GM23338 (cell line): ENCODE data around the gene TSC2. TPM values are rescaled to one million over a fixed set of nuclear protein-coding genes. Genes with fewer than 3 reads are reported as not detected.
"Not testable (repeated sequence)": the region's sequence is repeated elsewhere in the genome, so short reads cannot be mapped to it uniquely, and the experiment has no call there.

Source experiments
- ATAC-seq: fragments of 200-7000 bp; cut with Tn5 transposase; 3 replicates; pipeline ENCODE4 v1.9.1; 2020
- DNase-seq: peaks from one replicate; pipeline ENCODE4 v3.0.0-alpha.2; 2015; ENCODE audit warnings: low spot score
- H2AFZ ChIP-seq: fragments of 200-600 bp; sonication (generic); 2 replicates; pipeline ENCODE4 v1.8.0; 2016; ENCODE audit warnings: antibody characterized with exemption, mild to moderate bottlenecking, moderate library complexity
- H3F3A ChIP-seq: fragments of 200-600 bp; sonication (generic); replicated peaks from 2 replicates; pipeline ENCODE4 v1.8.0; 2017; ENCODE audit warnings: antibody characterized with exemption, mixed run types, low read depth
- H3K27ac ChIP-seq: fragments of 200-600 bp; sonication (generic); 2 replicates; pipeline ENCODE4 v1.6.1; 2016; ENCODE audit warnings: low read depth
- H3K27me3 ChIP-seq: fragments of 200-600 bp; sonication (generic); 2 replicates; pipeline ENCODE4 v1.8.0; 2016; ENCODE audit warnings: mild to moderate bottlenecking, mixed run types, moderate library complexity; ENCODE audit not compliant: insufficient read depth
- H3K36me3 ChIP-seq: fragments of 200-600 bp; sonication (generic); 2 replicates; pipeline ENCODE4 v1.8.0; 2016; ENCODE audit warnings: mild to moderate bottlenecking; ENCODE audit not compliant: insufficient read depth
- H3K4me1 ChIP-seq: fragments of 200-600 bp; sonication (generic); 2 replicates; pipeline ENCODE4 v1.8.0; 2016; ENCODE audit warnings: mild to moderate bottlenecking, moderate library complexity; ENCODE audit not compliant: insufficient read depth
- H3K4me2 ChIP-seq: fragments of 200-600 bp; sonication (generic); 2 replicates; pipeline ENCODE4 v1.7.1; 2017; ENCODE audit warnings: mixed run types
- H3K4me3 ChIP-seq: fragments of 200-600 bp; sonication (generic); 2 replicates; pipeline ENCODE4 v1.6.1; 2016; ENCODE audit warnings: mixed run types
- H3K79me2 ChIP-seq: fragments of 200-600 bp; sonication (generic); replicated peaks from 2 replicates; pipeline ENCODE4 v1.8.0; 2017; ENCODE audit warnings: mild to moderate bottlenecking; ENCODE audit not compliant: insufficient read depth
- H3K9me2 ChIP-seq: fragments of 200-600 bp; sonication (generic); 2 replicates; pipeline ENCODE4 v1.8.0; 2017; ENCODE audit not compliant: insufficient read depth
- H4K20me1 ChIP-seq: fragments of 200-600 bp; sonication (generic); replicated peaks from 2 replicates; pipeline ENCODE4 v1.8.0; 2017; ENCODE audit warnings: mild to moderate bottlenecking; ENCODE audit not compliant: insufficient read depth
- H3K27ac Mint-ChIP-seq: 2 replicates; pipeline ENCODE4 v1.8.0; 2020; ENCODE audit warnings: inconsistent platforms, mild to moderate bottlenecking, moderate library complexity, mixed read lengths
- H3K27me3 Mint-ChIP-seq: 3 replicates; pipeline ENCODE4 v1.8.0; 2022; ENCODE audit warnings: low read depth, mild to moderate bottlenecking, moderate library complexity, mixed read lengths, inconsistent platforms; ENCODE audit not compliant: insufficient read depth, poor library complexity
- H3K36me3 Mint-ChIP-seq: 3 replicates; pipeline ENCODE4 v1.8.0; 2021; ENCODE audit warnings: low read depth, mild to moderate bottlenecking, inconsistent platforms, moderate library complexity, mixed read lengths
- H3K4me1 Mint-ChIP-seq: 3 replicates; pipeline ENCODE4 v1.8.0; 2020; ENCODE audit warnings: mild to moderate bottlenecking, inconsistent platforms, mixed read lengths
- H3K4me3 Mint-ChIP-seq: 3 replicates; pipeline ENCODE4 v1.8.0; 2021; ENCODE audit warnings: moderate library complexity, mild to moderate bottlenecking, inconsistent platforms, mixed read lengths
- H3K9me3 Mint-ChIP-seq: 3 replicates; pipeline ENCODE4 v1.8.0; 2020; ENCODE audit warnings: moderate library complexity, mild to moderate bottlenecking, inconsistent platforms, mixed read lengths
- polyA plus RNA-seq: library from polyadenylated mRNA; unstranded; fragments of >200 nt; fragmentation: Nextera tagmentation; extraction: Ambion mirVana; gene quantifications from 2 replicates; pipeline ENCODE4 v1.2.1, GENCODE V29; 2016
- total RNA-seq: library from RNA; depleted of rRNA; stranded (reverse); fragments of >200 nt; shearing (Covaris generic); gene quantifications from 2 replicates; pipeline ENCODE4 v1.2.3, GENCODE V29; 2014

The TSC2 gene
- total and polyA plus RNA-seq, 2 experiments from 2014 or later: 40.5 to 93.0 TPM

- DNase-seq (peak; percentile 73), ATAC-seq (peak; percentile 8)
- peak overlapping the region; percentile 82; the same call in 1 of the 2 replicates for H3K27ac Mint-ChIP-seq
- not testable (repeated sequence) for H3K4me1 ChIP-seq, H3K27me3 ChIP-seq, H3K9me2 ChIP-seq, H3K36me3 Mint-ChIP-seq, H3K4me2 ChIP-seq, H3K27ac ChIP-seq, H3K27me3 Mint-ChIP-seq, H4K20me1 ChIP-seq, H3K36me3 ChIP-seq, H2AFZ ChIP-seq, H3K4me3 ChIP-seq, H3F3A ChIP-seq, H3K9me3 Mint-ChIP-seq, H3K4me3 Mint-ChIP-seq
- peaks cover 24% of the 10 kb centered on the region for H3K4me1 Mint-ChIP-seq
- peaks cover 20% of the 10 kb centered on the region for H3K79me2 ChIP-seq
Observed at GRCh38 chr16:2127630-2128280, 80.0 kb downstream of the TSC2 start.

DNA sequence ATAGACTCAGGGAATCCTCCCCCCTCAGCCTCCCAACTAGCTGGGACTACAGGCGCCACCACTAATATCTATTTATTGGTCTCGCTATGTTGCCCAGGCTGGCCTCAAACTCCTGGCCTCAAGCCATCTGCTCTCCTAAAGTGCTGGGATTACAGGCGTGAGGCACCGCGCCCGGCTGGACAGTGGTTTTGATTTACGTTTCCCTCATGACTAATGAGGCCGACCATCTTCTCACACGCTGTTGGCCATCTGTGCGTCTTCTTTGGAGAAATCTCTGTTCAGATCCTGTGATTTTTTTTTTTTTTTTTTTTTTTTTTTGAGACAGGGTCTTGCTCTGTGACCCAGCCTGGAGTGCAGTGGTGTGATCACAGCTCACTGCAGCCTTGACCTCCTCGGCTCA is 81.5 kb downstream of the TSC2 start:
- not testable (repeated sequence) for H3K4me1 ChIP-seq, DNase-seq, H3K9me2 ChIP-seq, H4K20me1 ChIP-seq, H3K27me3 Mint-ChIP-seq, H3K9me3 Mint-ChIP-seq, H3K27ac ChIP-seq, H3K4me3 ChIP-seq, H3F3A ChIP-seq, ATAC-seq, H3K4me3 Mint-ChIP-seq, H3K36me3 Mint-ChIP-seq, H3K27me3 ChIP-seq, H2AFZ ChIP-seq, H3K27ac Mint-ChIP-seq, H3K4me2 ChIP-seq, H3K36me3 ChIP-seq
- peaks cover 20% of the 10 kb centered on the region for H3K79me2 ChIP-seq
- H3K4me1 Mint-ChIP-seq: peaks cover 24% of the 10 kb centered on the region

DNA sequence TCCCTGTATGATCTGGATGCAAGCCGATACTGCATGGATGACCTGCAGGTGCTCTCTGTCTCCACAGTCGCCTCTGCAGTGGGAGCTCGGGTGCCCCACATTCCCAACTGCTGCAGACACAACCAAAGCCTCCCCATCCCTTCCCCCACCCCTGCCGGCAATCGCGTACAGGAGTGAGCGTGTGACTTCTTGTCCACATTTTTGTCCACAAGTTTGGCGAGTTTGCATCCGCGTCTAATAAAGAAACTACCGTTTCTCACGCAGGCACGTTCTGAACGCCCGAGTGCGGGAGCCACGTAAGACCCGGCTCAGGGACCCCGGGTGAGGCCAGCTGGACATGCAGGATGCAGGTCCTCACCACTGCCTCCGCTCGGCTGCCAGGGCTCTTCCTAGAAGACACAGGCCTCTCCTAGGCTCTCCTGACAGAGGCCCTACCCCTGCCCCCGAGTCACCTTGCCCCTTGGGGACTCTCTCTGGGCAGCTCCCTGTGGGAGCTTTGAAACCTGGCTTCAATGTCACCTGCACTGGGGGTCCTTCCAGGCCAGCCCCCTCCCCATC is 82.2 kb downstream of the TSC2 start:
- H3K9me2 ChIP-seq, H3K4me3 ChIP-seq, H3K36me3 Mint-ChIP-seq, H4K20me1 ChIP-seq, H3K36me3 ChIP-seq, DNase-seq, H2AFZ ChIP-seq, H3K27me3 ChIP-seq, H3K27ac Mint-ChIP-seq, ATAC-seq, H3K4me1 ChIP-seq, H3F3A ChIP-seq, H3K4me2 ChIP-seq, H3K27ac ChIP-seq, H3K9me3 Mint-ChIP-seq, H3K27me3 Mint-ChIP-seq, H3K4me3 Mint-ChIP-seq: not testable (repeated sequence)
- peaks cover 22% of the 10 kb centered on the region for H3K4me1 Mint-ChIP-seq
- peaks cover 20% of the 10 kb centered on the region for H3K79me2 ChIP-seq

DNA sequence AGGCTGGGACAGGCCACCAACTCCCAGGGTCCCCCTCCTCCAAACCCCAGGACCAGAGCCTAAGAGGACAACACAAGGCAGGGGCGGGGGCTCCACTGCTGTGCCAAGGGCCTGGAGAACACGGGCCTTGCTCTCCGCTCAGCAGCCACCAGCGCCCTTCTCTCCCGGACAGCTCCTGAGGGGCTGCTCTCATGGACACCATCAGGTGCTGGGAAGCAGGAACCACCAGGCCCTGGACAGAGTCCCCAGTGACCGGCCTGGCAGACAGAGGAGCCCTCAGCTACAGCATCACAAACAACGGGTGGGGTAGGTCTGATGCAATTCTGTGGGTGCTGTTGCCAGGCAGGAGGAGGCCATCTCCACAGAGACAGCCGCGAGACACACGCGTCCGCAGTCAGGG is 86.0 kb downstream of the TSC2 start:
- not testable (repeated sequence) for H2AFZ ChIP-seq, DNase-seq, ATAC-seq, H3K4me3 Mint-ChIP-seq, H3K9me3 Mint-ChIP-seq, H3K4me3 ChIP-seq, H3F3A ChIP-seq, H3K4me2 ChIP-seq, H3K27ac ChIP-seq, H3K36me3 ChIP-seq, H3K27me3 ChIP-seq, H3K4me1 Mint-ChIP-seq, H3K9me2 ChIP-seq, H3K36me3 Mint-ChIP-seq, H3K79me2 ChIP-seq, H3K4me1 ChIP-seq, H3K27ac Mint-ChIP-seq, H4K20me1 ChIP-seq
- H3K27me3 Mint-ChIP-seq: peaks cover 11% of the 10 kb centered on the region

DNA sequence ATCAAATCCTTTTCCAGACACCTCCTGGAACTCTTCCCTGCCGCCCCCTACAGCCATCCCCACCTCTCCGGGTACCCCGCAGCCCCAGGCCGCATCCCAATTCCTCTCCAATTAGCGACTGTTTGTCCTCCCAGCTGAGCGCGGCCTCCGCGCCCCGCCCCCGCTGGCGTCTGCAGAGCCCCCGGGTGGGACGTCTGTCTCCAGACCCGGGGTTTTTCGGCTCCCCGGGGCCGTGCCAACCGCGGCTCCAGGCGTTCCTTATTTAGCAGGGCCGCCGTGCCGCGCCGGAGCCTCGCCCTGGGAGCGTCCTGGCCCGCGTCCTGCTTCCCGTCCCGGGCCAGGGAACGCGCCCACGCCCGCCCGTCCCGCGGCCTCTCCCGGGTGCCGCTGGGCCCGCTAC is 87.3 kb downstream of the TSC2 start:
- not testable (repeated sequence) for H3F3A ChIP-seq, H3K79me2 ChIP-seq, ATAC-seq, H3K4me1 ChIP-seq, H3K36me3 Mint-ChIP-seq, H4K20me1 ChIP-seq, H3K36me3 ChIP-seq, H2AFZ ChIP-seq, H3K27ac ChIP-seq, H3K27me3 ChIP-seq, H3K9me2 ChIP-seq, DNase-seq, H3K4me1 Mint-ChIP-seq, H3K27ac Mint-ChIP-seq, H3K9me3 Mint-ChIP-seq
- H3K4me3 ChIP-seq: peak overlapping the region; percentile 55
- peak overlapping the region; percentile 69 for H3K4me2 ChIP-seq
- H3K4me3 Mint-ChIP-seq: peak overlapping the region; percentile 70
- peaks cover 11% of the 10 kb centered on the region for H3K27me3 Mint-ChIP-seq
